SU-DHL-6 (cell line): Measurements from ENCODE around the gene ACTR8.

ENCODE experiments used
- H2AFZ ChIP-seq: fragments of 200-600 bp; sonication (generic); 2 replicates; pipeline ENCODE4 v1.6.1; 2014; ENCODE audit warnings: low read depth, mild to moderate bottlenecking, moderate library complexity, mixed read lengths, antibody characterized with exemption, low read length; ENCODE audit not compliant: severe bottlenecking
- H3F3A ChIP-seq: fragments of 200-600 bp; shearing (Covaris generic); 2 replicates; pipeline ENCODE4 v1.6.0; 2016; ENCODE audit warnings: antibody characterized with exemption, mild to moderate bottlenecking; ENCODE audit not compliant: insufficient read depth
- H3K27ac ChIP-seq: fragments of 200-600 bp; sonication (generic); 2 replicates; pipeline ENCODE4 v1.5.1; 2016; ENCODE audit warnings: low read depth, mild to moderate bottlenecking, low read length, moderate library complexity, mixed read lengths
- H3K27me3 ChIP-seq: fragments of 200-600 bp; sonication (generic), shearing (Covaris generic); 2 replicates; pipeline ENCODE4 v1.6.0; 2014; ENCODE audit warnings: mild to moderate bottlenecking, low read length
- H3K36me3 ChIP-seq: fragments of 200-600 bp; sonication (generic); 2 replicates; pipeline ENCODE4 v1.6.1; 2014; ENCODE audit warnings: mild to moderate bottlenecking, low read length, mixed read lengths
- H3K4me2 ChIP-seq: fragments of 300-600, 200-600 bp; shearing (Covaris generic), sonication (generic); 2 replicates; pipeline ENCODE4 v1.6.0; 2014; ENCODE audit warnings: low read length, low read depth, mild to moderate bottlenecking; ENCODE audit not compliant: poor library complexity, severe bottlenecking
- H3K4me3 ChIP-seq: fragments of 200-600 bp; sonication (generic); 2 replicates; pipeline ENCODE4 v1.5.1; 2014; ENCODE audit warnings: antibody characterized with exemption, low read length, mild to moderate bottlenecking, mixed read lengths; ENCODE audit not compliant: insufficient read depth, poor library complexity, severe bottlenecking
- H3K79me2 ChIP-seq: fragments of 200-600 bp; sonication (generic); 2 replicates; pipeline ENCODE4 v1.6.1; 2014; ENCODE audit warnings: mild to moderate bottlenecking, low read length, moderate library complexity; ENCODE audit not compliant: insufficient read depth
- H3K9ac ChIP-seq: fragments of 200-600 bp; sonication (generic); 2 replicates; pipeline ENCODE4 v1.7.0; 2014; ENCODE audit warnings: mild to moderate bottlenecking, low read length
- H3K9me2 ChIP-seq: fragments of 200-600 bp; sonication (generic); replicated peaks from 2 replicates; pipeline ENCODE4 v1.6.1; 2014; ENCODE audit warnings: low read length; ENCODE audit not compliant: insufficient read depth
- H3K9me3 ChIP-seq: fragments of 200-600 bp; sonication (generic); 2 replicates; pipeline ENCODE4 v1.6.1; 2014; ENCODE audit warnings: low read length, mixed read lengths; ENCODE audit not compliant: insufficient read depth
- H4K20me1 ChIP-seq: fragments of 200-600 bp; sonication (generic); 2 replicates; pipeline ENCODE4 v1.6.1; 2014; ENCODE audit warnings: low read depth, mild to moderate bottlenecking, antibody characterized with exemption, low read length, moderate library complexity, mixed read lengths
- CTCF ChIP-seq: fragments of 200-600 bp; sonication (generic); IDR thresholded peaks from one replicate; pipeline ENCODE4 v1.5.1; 2017; ENCODE audit warnings: antibody characterized with exemption, mild to moderate bottlenecking, low read length, moderate library complexity; ENCODE audit not compliant: insufficient read depth, poor library complexity, severe bottlenecking
- EZH2phosphoT487 ChIP-seq: fragments of 200-600 bp; sonication (generic), shearing (Covaris generic); conservative IDR thresholded peaks from 2 replicates; pipeline ENCODE4 v1.6.1; 2018; ENCODE audit warnings: mild to moderate bottlenecking, antibody characterized with exemption, low read length, moderate library complexity, mixed read lengths

ACTR8 gene

GRCh38 chr3:53819163-53819868 lies 62.6 kb downstream of the ACTR8 start:
- Histone ChIP-seq H3K79me2 (no peaks in the 10 kb centered on the region; the same call in 1 of the 2 replicates), H3K27me3 (no peaks in the 10 kb centered on the region), H2AFZ (no peak overlapping the region), H3K9me3 (no peaks in the 10 kb centered on the region), H3K27ac (no peak overlapping the region), H3F3A (no peaks in the 10 kb centered on the region), H3K4me3 (no peak overlapping the region), H4K20me1 (no peaks in the 10 kb centered on the region), H3K4me2 (no peak overlapping the region), H3K9me2 (no peaks in the 10 kb centered on the region), H3K36me3 (0 out of 2 replicates have a peak, but pooled peaks cover 2% of the 10 kb centered on the region), H3K9ac (no peak overlapping the region)
- TF ChIP-seq EZH2phosphoT487: no peak
- TF ChIP-seq CTCF: no peak

GRCh38 chr3:53818221-53819162 lies 63.5 kb downstream of the ACTR8 start:
- Histone ChIP-seq H3K9me2 (no peaks in the 10 kb centered on the region), H3K27me3 (no peaks in the 10 kb centered on the region), H3K36me3 (0 out of 2 replicates have a peak, but pooled peaks cover 2% of the 10 kb centered on the region), H3K9ac (no peak overlapping the region), H3K9me3 (no peaks in the 10 kb centered on the region), H3K79me2 (no peaks in the 10 kb centered on the region), H3K4me2 (no peak overlapping the region), H4K20me1 (no peaks in the 10 kb centered on the region), H3K4me3 (no peak overlapping the region), H3F3A (no peaks in the 10 kb centered on the region), H3K27ac (no peak overlapping the region), H2AFZ (no peak overlapping the region)
- TF ChIP-seq EZH2phosphoT487 (no peak), CTCF (no peak)

GRCh38 chr3:53817809-53818208 lies 64.1 kb downstream of the ACTR8 start:
- Histone ChIP-seq H3K36me3 (0 out of 2 replicates have a peak, but pooled peaks cover 2% of the 10 kb centered on the region), H2AFZ (no peak overlapping the region), H3F3A (0 out of 2 replicates have a peak, but pooled peaks cover 4% of the 10 kb centered on the region), H3K79me2 (no peaks in the 10 kb centered on the region), H3K27ac (no peak overlapping the region), H4K20me1 (no peaks in the 10 kb centered on the region), H3K9me3 (no peaks in the 10 kb centered on the region), H3K9ac (no peak overlapping the region), H3K27me3 (no peaks in the 10 kb centered on the region), H3K4me3 (no peak overlapping the region), H3K9me2 (no peaks in the 10 kb centered on the region), H3K4me2 (no peak overlapping the region)
- TF ChIP-seq CTCF (no peak), EZH2phosphoT487 (no peak)
